K562 (cell line): ENCODE results near the gene DDAH2. TPM values are rescaled to one million over a fixed set of nuclear protein-coding genes. Genes with fewer than 3 reads are reported as not detected.

Source experiments
- CSDE1 ChIP-seq, 2 experiments: fragments of 450-650 bp; IDR thresholded peaks; 2 replicates each; pipeline ENCODE4 v1.6.1; 2016; ENCODE audit warnings: mild to moderate bottlenecking in 1 of 2
- ESRRB ChIP-seq: fragments of 250-450 bp; sonication (Bioruptor Pico); IDR thresholded peaks from 2 replicates; pipeline ENCODE4 v1.5.0; 2020; ENCODE audit warnings: mild to moderate bottlenecking, moderate library complexity, borderline replicate concordance
- FOXA3 ChIP-seq, 2 experiments: fragments of 450-650 bp in 1 of 2; sonication (generic) in 1 of 2; formaldehyde crosslinking; IDR thresholded peaks in 1 of 2; conservative IDR thresholded peaks in 1 of 2; 2 replicates each; pipeline versions ENCODE4 v1.4.0 to v1.8.0; 2020 to 2022; ENCODE audit warnings: mild to moderate bottlenecking in 2 of 2, missing genetic modification reagents in 1 of 2
- KDM1A ChIP-seq, 2 experiments: fragments of 450-650 bp; IDR thresholded peaks; 2 replicates each; pipeline ENCODE4 v1.6.1; 2016; ENCODE audit warnings: mild to moderate bottlenecking in 2 of 2
- LCOR ChIP-seq: sonication (generic); formaldehyde crosslinking; IDR thresholded peaks from 2 replicates; pipeline ENCODE4 v1.8.0; 2022; ENCODE audit warnings: mild to moderate bottlenecking, missing genetic modification reagents
- NFATC3 ChIP-seq: fragments of 450-650 bp; IDR thresholded peaks from 2 replicates; pipeline ENCODE4 v1.6.1; 2017; ENCODE audit warnings: mild to moderate bottlenecking
- OTX1 ChIP-seq: fragments of 450-650 bp; formaldehyde crosslinking; IDR thresholded peaks from 2 replicates; pipeline ENCODE4 v1.4.0; 2022; ENCODE audit warnings: mild to moderate bottlenecking
- POLR3G ChIP-seq: IDR thresholded peaks from 2 replicates; pipeline ENCODE4 v1.6.1; 2011; ENCODE audit not compliant: insufficient read length, insufficient replicate concordance; ENCODE audit errors: extremely low read depth
- PPARD ChIP-seq: fragments of 250-450 bp; sonication (Bioruptor Pico); IDR thresholded peaks from 2 replicates; pipeline ENCODE4 v1.8.0; 2022; ENCODE audit warnings: inconsistent platforms, mild to moderate bottlenecking, moderate library complexity
- RUNX1 ChIP-seq: sonication (generic); IDR thresholded peaks from 2 replicates; pipeline ENCODE4 v1.6.1; 2016; ENCODE audit warnings: antibody characterized with exemption, low read depth
- TAF7 ChIP-seq: fragments of 450-650 bp; IDR thresholded peaks from 2 replicates; pipeline ENCODE4 v1.6.1; 2016; ENCODE audit warnings: missing genetic modification characterization, missing compliant biosample characterization
- ZNF174 ChIP-seq: fragments of 250-450 bp; sonication (Bioruptor Pico); IDR thresholded peaks from 2 replicates; pipeline ENCODE4 v1.4.0; 2020; ENCODE audit warnings: mild to moderate bottlenecking
- ZNF184 ChIP-seq: sonication (generic); formaldehyde crosslinking; IDR thresholded peaks from 2 replicates; pipeline ENCODE4 v1.5.0; 2020; ENCODE audit warnings: missing genetic modification reagents
- ZNF561 ChIP-seq: fragments of 450-650 bp; formaldehyde crosslinking; conservative IDR thresholded peaks from 2 replicates; pipeline ENCODE4 v1.4.0; 2020; ENCODE audit warnings: mild to moderate bottlenecking, moderate library complexity
- ZNF764 ChIP-seq: fragments of 250-450 bp; sonication (Bioruptor Pico); IDR thresholded peaks from 2 replicates; pipeline ENCODE4 v1.4.0; 2020; ENCODE audit warnings: low read depth, mild to moderate bottlenecking, moderate library complexity
- ZNF830 ChIP-seq: fragments of 250-450 bp; sonication (Bioruptor Pico); IDR thresholded peaks from 2 replicates; pipeline ENCODE4 v1.5.0; 2021; ENCODE audit warnings: mild to moderate bottlenecking
- polyA plus RNA-seq, 8 experiments: library from polyadenylated mRNA; depleted of rRNA in 4 of 8; stranded (reverse) in 5 of 8; unstranded in 3 of 8; fragments of >200 nt; fragmentation: Nextera tagmentation in 2 of 8; fragmentation: Illumina TruSeq in 1 of 8; extraction: Ambion mirVana in 2 of 8; extraction: Trizol in 1 of 8; gene quantifications; 2 replicates each; pipeline versions ENCODE4 v1.2.1 to v1.2.3, GENCODE V29; 2011 to 2014; ENCODE audit warnings: inconsistent platforms in 1 of 8, missing spikeins in 1 of 8
- total RNA-seq, 7 experiments: library from RNA; depleted of rRNA in 6 of 7; stranded (reverse); fragments of >200 nt in 6 of 7; fragmentation: Illumina TruSeq in 2 of 7; extraction: Trizol in 2 of 7; gene quantifications; 2 replicates each; pipeline versions ENCODE4 v1.2.1 to v1.2.3, GENCODE V29; 2011 to 2021; ENCODE audit warnings: low replicate concordance in 1 of 7
- TF ChIP-seq, protein P1 (sequence below): fragments of 450-650 bp; IDR thresholded peaks from 2 replicates; pipeline ENCODE4 v1.6.1; 2016; ENCODE audit warnings: low read depth, mild to moderate bottlenecking, moderate library complexity
- TF ChIP-seq, protein P2 (sequence below), 2 experiments: IDR thresholded peaks in 1 of 2; conservative IDR thresholded peaks in 1 of 2; 2 replicates each; pipeline ENCODE4 v1.6.1; 2016; ENCODE audit warnings: low read depth in 2 of 2, mild to moderate bottlenecking in 1 of 2, missing compliant biosample characterization in 1 of 2, missing genetic modification characterization in 1 of 2, moderate library complexity in 1 of 2
- TF ChIP-seq, protein P3 (sequence below), 3 experiments: fragments of 200-800 bp in 1 of 3; sonication (Bioruptor generic) in 1 of 3; sonication (generic) in 1 of 3; formaldehyde crosslinking in 1 of 3; IDR thresholded peaks; 2 replicates each; pipeline versions ENCODE4 v1.6.1 to v1.8.0; 2016 to 2022; ENCODE audit warnings: mild to moderate bottlenecking in 2 of 3, missing compliant biosample characterization in 2 of 3, missing genetic modification characterization in 2 of 3, missing genetic modification reagents in 1 of 3
- TF ChIP-seq, protein P4 (sequence below): sonication (generic); formaldehyde crosslinking; IDR thresholded peaks from 2 replicates; pipeline ENCODE4 v1.8.0; 2022; ENCODE audit warnings: missing genetic modification reagents, mild to moderate bottlenecking, borderline replicate concordance
- TF ChIP-seq, protein P5 (sequence below): sonication (generic); formaldehyde crosslinking; IDR thresholded peaks from 2 replicates; pipeline ENCODE4 v1.8.1; 2023; ENCODE audit warnings: mild to moderate bottlenecking, missing genetic modification reagents

Gene DDAH2
- total and polyA plus RNA-seq, 9 of the 15 experiments (the other 6 are each of a cell fraction or from before 2014, with no cell fraction given) = 1.8 to 45.4 (median 21.4) TPM

DNA sequence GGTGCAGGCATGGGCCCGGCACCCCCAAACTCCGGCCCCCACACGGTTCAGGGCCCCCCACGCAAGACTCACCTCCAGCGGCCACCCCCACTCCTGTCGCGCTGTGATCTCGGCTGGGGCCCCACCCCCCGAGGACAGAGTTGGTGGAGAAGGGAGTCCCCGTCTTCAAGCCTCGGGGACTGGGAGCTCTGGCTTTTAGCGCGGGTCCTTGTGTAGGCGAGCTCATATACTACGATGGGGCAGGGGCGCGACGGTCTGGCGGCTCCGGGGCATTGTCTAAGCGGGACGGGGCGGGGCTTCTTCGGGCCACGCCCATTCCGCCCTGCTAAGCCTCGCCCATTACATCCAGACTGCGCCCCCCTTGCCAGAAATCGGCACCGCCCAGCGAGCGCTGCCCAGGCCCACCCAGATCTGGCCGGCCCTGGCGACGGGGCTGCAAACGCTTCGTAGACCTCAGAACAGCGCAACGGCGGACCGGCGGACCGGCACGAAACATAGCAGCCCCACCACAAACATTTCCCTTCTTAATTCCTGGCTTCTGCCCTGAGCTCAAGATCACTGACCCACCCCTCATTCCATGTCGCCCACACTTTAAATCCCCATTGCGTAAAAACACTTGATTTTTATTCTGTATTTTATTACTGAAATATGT, 1.0 kb upstream of the DDAH2 start (continued):
- TF ChIP-seq PPARD (CRISPR knock-in tag) = peak; percentile 61; the same call in 1 of the 2 replicates
- TF ChIP-seq, protein P1, sequence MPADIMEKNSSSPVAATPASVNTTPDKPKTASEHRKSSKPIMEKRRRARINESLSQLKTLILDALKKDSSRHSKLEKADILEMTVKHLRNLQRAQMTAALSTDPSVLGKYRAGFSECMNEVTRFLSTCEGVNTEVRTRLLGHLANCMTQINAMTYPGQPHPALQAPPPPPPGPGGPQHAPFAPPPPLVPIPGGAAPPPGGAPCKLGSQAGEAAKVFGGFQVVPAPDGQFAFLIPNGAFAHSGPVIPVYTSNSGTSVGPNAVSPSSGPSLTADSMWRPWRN = no peak
- TF ChIP-seq, protein P2, sequence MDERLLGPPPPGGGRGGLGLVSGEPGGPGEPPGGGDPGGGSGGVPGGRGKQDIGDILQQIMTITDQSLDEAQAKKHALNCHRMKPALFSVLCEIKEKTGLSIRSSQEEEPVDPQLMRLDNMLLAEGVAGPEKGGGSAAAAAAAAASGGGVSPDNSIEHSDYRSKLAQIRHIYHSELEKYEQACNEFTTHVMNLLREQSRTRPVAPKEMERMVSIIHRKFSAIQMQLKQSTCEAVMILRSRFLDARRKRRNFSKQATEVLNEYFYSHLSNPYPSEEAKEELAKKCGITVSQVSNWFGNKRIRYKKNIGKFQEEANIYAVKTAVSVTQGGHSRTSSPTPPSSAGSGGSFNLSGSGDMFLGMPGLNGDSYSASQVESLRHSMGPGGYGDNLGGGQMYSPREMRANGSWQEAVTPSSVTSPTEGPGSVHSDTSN (CRISPR knock-in tag; IDR thresholded peaks at IDR 0.05; ENCODE audit: low read depth) = no peak
- TF ChIP-seq, protein P2 (tag; conservative IDR thresholded peaks at IDR 0.05; ENCODE audit: low read depth) = no peak
- TF ChIP-seq ZNF561 (CRISPR knock-in tag) = peak; percentile 94
- TF ChIP-seq OTX1 (CRISPR knock-in tag) = peak; percentile 99
- peak; percentile 68 for TF ChIP-seq NFATC3
- TF ChIP-seq ZNF184 (CRISPR knock-in tag) = no peak
- peak; percentile 39; the same call in 1 of the 2 replicates for TF ChIP-seq TAF7 (tag)
- no peak for TF ChIP-seq KDM1A (IDR thresholded peaks at IDR 0.05)
- no peak for TF ChIP-seq LCOR (CRISPR knock-in tag)
- peak; percentile 100 for TF ChIP-seq ZNF830
- TF ChIP-seq ZNF764 (CRISPR knock-in tag) = peak; percentile 91
- TF ChIP-seq RUNX1 = no peak
- TF ChIP-seq POLR3G = no peak
- TF ChIP-seq, protein P3, sequence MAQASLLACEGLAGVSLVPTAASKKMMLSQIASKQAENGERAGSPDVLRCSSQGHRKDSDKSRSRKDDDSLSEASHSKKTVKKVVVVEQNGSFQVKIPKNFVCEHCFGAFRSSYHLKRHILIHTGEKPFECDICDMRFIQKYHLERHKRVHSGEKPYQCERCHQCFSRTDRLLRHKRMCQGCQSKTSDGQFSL (CRISPR knock-in tag; IDR thresholded peaks at IDR 0.05) = no peak
- TF ChIP-seq, protein P3 (tag; IDR thresholded peaks at IDR 0.05) = peak in 1 of 2 experiments; percentile 78; a peak in 2 of 4 replicates
- TF ChIP-seq, protein P4, sequence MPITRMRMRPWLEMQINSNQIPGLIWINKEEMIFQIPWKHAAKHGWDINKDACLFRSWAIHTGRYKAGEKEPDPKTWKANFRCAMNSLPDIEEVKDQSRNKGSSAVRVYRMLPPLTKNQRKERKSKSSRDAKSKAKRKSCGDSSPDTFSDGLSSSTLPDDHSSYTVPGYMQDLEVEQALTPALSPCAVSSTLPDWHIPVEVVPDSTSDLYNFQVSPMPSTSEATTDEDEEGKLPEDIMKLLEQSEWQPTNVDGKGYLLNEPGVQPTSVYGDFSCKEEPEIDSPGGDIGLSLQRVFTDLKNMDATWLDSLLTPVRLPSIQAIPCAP (CRISPR knock-in tag) = peak; percentile 72; the same call in 1 of the 2 replicates
- TF ChIP-seq, protein P5, sequence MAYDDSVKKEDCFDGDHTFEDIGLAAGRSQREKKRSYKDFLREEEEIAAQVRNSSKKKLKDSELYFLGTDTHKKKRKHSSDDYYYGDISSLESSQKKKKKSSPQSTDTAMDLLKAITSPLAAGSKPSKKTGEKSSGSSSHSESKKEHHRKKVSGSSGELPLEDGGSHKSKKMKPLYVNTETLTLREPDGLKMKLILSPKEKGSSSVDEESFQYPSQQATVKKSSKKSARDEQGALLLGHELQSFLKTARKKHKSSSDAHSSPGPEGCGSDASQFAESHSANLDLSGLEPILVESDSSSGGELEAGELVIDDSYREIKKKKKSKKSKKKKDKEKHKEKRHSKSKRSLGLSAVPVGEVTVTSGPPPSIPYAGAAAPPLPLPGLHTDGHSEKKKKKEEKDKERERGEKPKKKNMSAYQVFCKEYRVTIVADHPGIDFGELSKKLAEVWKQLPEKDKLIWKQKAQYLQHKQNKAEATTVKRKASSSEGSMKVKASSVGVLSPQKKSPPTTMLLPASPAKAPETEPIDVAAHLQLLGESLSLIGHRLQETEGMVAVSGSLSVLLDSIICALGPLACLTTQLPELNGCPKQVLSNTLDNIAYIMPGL (CRISPR knock-in tag) = peak; percentile 8; the same call in 1 of the 2 replicates
- peak; percentile 96 for TF ChIP-seq ESRRB (CRISPR knock-in tag)
- no peak for TF ChIP-seq CSDE1 (IDR thresholded peaks at IDR 0.05)
- peak; percentile 89; the same call in 1 of the 2 replicates for TF ChIP-seq ZNF174 (CRISPR knock-in tag)
- peak in 1 of 2 experiments; percentile 75; a peak in 2 of 4 replicates for TF ChIP-seq FOXA3 (CRISPR knock-in tag; conservative IDR thresholded peaks at IDR 0.05 in 1 of 2, IDR thresholded peaks at IDR 0.05 in 1 of 2)
